Muscle of leg (tissue), 11 donors: ENCODE results near the gene PROSER1. TPM values are rescaled to one million over a fixed set of nuclear protein-coding genes. Genes with fewer than 3 reads are reported as not detected.

ENCODE experiments used
- DNase-seq: peaks from one replicate; pipeline ENCODE4 v3.0.0; 2013
- H3K27ac ChIP-seq: one replicate; pipeline ENCODE4 v1.5.1; 2013; ENCODE audit warnings: mild to moderate bottlenecking, low read length, control low read depth
- H3K27me3 ChIP-seq: one replicate; pipeline ENCODE4 v1.6.1; 2013; ENCODE audit warnings: low read length; ENCODE audit not compliant: control insufficient read depth, insufficient read depth
- H3K36me3 ChIP-seq: one replicate; pipeline ENCODE4 v1.6.1; 2013; ENCODE audit warnings: low read length; ENCODE audit not compliant: control insufficient read depth, insufficient read depth
- H3K4me1 ChIP-seq: one replicate; pipeline ENCODE4 v1.6.1; 2013; ENCODE audit warnings: low read length; ENCODE audit not compliant: control insufficient read depth, insufficient read depth
- H3K4me3 ChIP-seq: one replicate; pipeline ENCODE4 v1.5.1; 2013; ENCODE audit warnings: low read length, control low read depth
- H3K9me3 ChIP-seq: replicated peaks from 2 replicates; pipeline ENCODE4 v1.6.1; 2013; ENCODE audit warnings: low read depth, low read length; ENCODE audit not compliant: control insufficient read depth
- WGBS: methylation state at CpG from one replicate; pipeline ENCODE4 v1.1.5; 2013; ENCODE audit warnings: missing lambda C conversion rate; ENCODE audit not compliant: insufficient coverage; 5-methylcytosine and 5-hydroxymethylcytosine counted together
- polyA plus RNA-seq, 8 donors: library from polyadenylated mRNA; unstranded; fragments of 120-200 nt; gene quantifications; one replicate each; pipeline versions ENCODE4 v1.2.1 to v1.2.3, GENCODE V29; 2013; ENCODE audit warnings: inconsistent platforms in 1 of 8, low replicate concordance in 1 of 8; ENCODE audit not compliant: insufficient read length in 8 of 8, insufficient read depth in 1 of 8
- total RNA-seq: library from RNA; stranded (reverse); fragments of 120-200 nt; gene quantifications from one replicate; pipeline ENCODE4 v1.2.4, GENCODE V29; 2013

The PROSER1 gene
- total and polyA plus RNA-seq, 9 donors, result 14.6 to 31.6 (median 23.6) TPM

DNA sequence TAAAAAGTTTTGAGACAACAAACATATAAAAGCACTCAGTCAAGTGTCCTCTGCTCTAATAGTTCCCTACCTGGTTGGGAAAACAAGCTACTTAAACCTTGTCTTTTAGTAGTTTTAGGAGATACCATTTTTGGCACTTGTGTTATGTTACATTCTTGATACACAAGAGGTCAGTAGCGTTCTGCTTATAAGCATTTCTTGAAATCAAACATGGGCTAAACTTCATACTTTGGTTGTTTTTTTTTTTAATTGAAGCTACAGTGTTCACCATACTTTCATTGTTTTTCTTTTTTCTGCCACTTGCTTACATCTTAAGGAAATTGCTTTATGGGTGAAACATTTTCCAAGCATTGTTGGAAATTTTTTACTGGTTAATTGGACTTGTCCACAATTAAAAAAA lies 13.3 kb upstream of the PROSER1 start:
- peaks cover 6% of the 10 kb centered on the region for H3K36me3 ChIP-seq
- no peak overlapping the region for H3K4me3 ChIP-seq
- whole genome bisulfite sequencing, result no CpG with 5 or more reads among the region's 1 CpG
- peak; percentile 73 for DNase-seq
- no peak overlapping the region for H3K27ac ChIP-seq
- H3K4me1 ChIP-seq, result no peaks in the 10 kb centered on the region
- H3K9me3 ChIP-seq, result no peaks in the 10 kb centered on the region
- no peaks in the 10 kb centered on the region for H3K27me3 ChIP-seq

DNA sequence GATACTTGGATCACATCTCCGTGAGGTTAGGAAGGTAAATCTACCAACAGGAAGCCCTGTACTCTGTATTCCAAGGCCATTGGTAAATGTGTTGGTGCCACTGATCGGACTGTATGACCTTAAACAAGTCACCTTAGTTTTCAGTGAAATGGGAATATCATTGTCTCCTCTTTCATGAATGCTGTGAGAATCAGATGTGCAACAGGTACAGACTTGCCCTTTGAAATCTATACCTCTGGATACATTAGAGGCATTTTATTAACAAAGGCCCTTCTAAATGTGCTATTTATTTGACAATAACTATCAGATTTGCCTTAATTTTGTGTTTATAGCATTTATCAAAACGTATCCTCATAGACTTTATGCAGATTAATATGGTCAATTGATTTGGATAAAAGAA lies 11.4 kb upstream of the PROSER1 start:
- no CpG with 5 or more reads among the region's 3 CpGs for WGBS

DNA sequence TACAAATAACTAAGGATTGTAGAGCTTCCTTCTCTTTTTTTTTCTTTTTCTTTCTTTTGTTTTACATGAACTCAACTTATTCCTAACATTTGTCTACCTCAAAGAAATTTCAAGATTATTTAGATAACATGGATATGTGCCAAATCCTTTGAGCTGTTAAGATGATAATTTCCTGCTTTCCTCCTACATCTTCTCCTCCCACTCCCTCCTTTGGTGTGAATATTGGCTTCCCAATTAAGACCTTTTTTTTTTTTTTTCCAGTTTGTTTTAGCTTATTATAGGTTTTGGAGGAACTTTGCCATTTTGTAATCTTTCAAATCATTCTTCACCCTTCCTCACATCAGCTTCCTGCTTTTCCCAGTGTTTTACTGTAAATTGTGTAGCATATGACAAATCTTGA lies 10.9 kb upstream of the PROSER1 start:
- no peak for DNase-seq
- Histone ChIP-seq H3K36me3 (peaks cover 8% of the 10 kb centered on the region), H3K4me1 (no peaks in the 10 kb centered on the region), H3K27ac (no peak overlapping the region), H3K4me3 (no peak overlapping the region), H3K9me3 (no peaks in the 10 kb centered on the region), H3K27me3 (no peaks in the 10 kb centered on the region)

More for the DNA sequence above, 11.4 kb upstream of the PROSER1 start:
- DNase-seq, result no peak
- no peaks in the 10 kb centered on the region for H3K27me3 ChIP-seq
- no peak overlapping the region for H3K4me3 ChIP-seq
- no peaks in the 10 kb centered on the region for H3K9me3 ChIP-seq
- H3K36me3 ChIP-seq, result peaks cover 8% of the 10 kb centered on the region
- no peak overlapping the region for H3K27ac ChIP-seq
- no peaks in the 10 kb centered on the region for H3K4me1 ChIP-seq

DNA sequence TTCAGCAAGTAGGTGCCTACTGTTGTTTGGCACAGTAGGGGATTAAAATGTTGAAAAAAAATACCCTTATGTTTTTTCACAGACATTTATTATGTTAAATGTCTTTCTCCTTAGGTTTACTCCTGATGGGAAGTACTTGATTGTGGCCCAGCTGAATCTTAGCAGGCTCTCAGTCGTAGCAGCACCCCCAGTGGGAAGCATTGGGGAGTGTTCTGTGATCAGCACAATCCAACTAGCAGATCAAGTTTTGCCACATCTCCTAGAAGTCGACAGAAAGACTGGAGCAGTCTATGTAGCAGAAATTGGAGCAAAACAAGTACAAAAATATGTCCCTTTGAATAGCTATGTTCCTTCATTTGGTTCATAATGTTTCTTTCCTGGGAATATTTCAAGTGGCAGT lies 9.7 kb upstream of the PROSER1 start:
- Histone ChIP-seq H3K4me3 (no peak overlapping the region), H3K27ac (no peak overlapping the region), H3K9me3 (no peaks in the 10 kb centered on the region), H3K27me3 (no peaks in the 10 kb centered on the region), H3K36me3 (peaks cover 10% of the 10 kb centered on the region), H3K4me1 (no peaks in the 10 kb centered on the region)
- WGBS, result no CpG with 5 or more reads among the region's 2 CpGs
- DNase-seq, result no peak

DNA sequence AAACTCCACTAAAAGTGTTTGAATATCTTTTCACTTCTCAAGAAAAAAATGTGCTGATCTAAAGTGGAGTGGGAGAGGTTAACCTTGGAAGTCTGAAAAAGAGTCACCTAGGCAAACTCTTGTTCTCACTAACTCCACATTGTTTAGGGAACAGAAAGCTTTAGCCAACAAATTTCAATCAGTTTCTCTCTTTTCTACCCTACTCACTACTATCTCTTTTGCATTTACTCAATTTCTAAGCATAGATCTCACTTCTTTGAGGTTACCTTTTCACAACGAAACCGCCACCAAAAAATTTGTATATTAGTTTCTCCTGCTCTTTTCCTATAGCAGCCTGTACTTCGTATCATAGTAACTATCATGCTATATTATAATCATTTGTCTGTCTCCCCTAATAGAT lies 6.6 kb upstream of the PROSER1 start:
- Histone ChIP-seq H3K4me1 (no peaks in the 10 kb centered on the region), H3K9me3 (no peaks in the 10 kb centered on the region), H3K27me3 (no peaks in the 10 kb centered on the region), H3K4me3 (no peak overlapping the region), H3K27ac (no peak overlapping the region), H3K36me3 (peaks cover 10% of the 10 kb centered on the region)
- no peak for DNase-seq
- no CpG with 5 or more reads among the region's 3 CpGs for WGBS

DNA sequence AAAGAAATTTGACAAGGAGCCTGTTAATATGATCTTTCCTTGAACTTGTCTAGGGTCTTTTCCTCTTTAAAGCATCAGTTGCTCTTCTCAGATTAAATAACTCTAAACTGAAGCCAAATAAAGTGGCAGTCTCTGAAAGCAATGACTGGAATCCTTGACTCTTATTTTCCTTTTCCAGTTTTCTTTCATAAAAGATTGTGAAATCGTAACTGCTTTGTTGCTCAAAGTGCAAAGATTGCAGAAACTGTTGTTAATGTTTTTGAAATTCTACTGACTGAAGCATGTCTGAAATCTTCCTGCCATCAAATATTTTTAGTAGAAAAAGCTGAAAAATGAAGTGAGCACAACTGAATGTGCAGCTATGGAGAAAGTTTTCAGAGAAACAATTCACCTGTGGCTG lies 2.3 kb upstream of the PROSER1 start:
- H3K27me3 ChIP-seq, result no peaks in the 10 kb centered on the region
- no peak overlapping the region for H3K4me3 ChIP-seq
- DNase-seq, result no peak
- H3K9me3 ChIP-seq, result no peaks in the 10 kb centered on the region
- H3K4me1 ChIP-seq, result peaks cover under 1% of the 10 kb centered on the region
- no peak overlapping the region for H3K27ac ChIP-seq
- peaks cover 3% of the 10 kb centered on the region for H3K36me3 ChIP-seq
- no CpG with 5 or more reads among the region's 1 CpG for WGBS

DNA sequence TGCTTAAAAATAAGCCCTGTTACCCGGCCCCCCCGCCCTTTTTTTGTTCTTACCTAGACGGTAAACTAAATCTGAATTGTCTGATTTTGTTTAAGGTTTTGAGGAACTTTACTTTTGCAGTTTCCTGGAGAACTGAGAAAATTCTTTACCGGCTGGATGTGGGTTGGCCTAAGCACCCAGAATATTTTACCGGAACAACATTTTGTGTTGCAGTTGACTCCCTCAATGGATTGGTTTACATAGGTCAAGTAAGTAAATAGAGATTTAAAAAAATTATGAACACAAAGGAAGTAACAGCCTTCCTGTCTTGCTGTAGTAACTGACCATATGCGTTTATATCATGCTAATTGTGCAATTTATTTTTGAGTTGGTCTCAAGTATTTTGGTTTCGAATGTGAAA lies 1.2 kb upstream of the PROSER1 start:
- H3K4me1 ChIP-seq, result peaks cover 2% of the 10 kb centered on the region
- DNase-seq, result no peak
- no CpG with 5 or more reads among the region's 7 CpGs for WGBS
- H3K27ac ChIP-seq, result no peak overlapping the region
- peaks cover 2% of the 10 kb centered on the region for H3K36me3 ChIP-seq
- H3K9me3 ChIP-seq, result no peaks in the 10 kb centered on the region
- H3K27me3 ChIP-seq, result no peaks in the 10 kb centered on the region
- H3K4me3 ChIP-seq, result peak overlapping the region; percentile 84

DNA sequence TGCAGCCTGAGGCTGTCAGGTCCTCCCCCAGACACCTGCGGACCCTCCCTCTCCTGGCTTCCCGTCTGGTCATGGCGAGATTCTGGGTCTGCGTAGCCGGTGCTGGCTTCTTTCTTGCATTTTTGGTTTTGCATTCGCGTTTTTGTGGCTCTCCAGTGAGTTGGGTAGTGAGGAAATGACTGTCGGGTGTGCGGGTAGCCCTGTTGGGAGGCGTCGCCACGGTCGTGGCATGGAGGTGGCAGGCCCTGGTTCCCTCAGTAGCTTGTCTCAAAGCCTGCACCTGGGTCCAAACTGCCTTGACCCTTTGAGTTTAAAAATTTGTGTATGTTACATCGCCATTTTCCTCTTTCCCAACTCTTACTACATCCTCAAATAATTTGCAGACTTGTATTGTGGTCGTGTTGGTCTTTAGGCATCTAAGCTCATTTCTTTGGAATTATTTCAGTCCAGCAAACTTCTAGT lies 711 bp upstream of the PROSER1 start:
- peaks cover 2% of the 10 kb centered on the region for H3K4me1 ChIP-seq
- H3K27me3 ChIP-seq, result no peaks in the 10 kb centered on the region
- H3K9me3 ChIP-seq, result no peaks in the 10 kb centered on the region
- peaks cover 2% of the 10 kb centered on the region for H3K36me3 ChIP-seq
- WGBS, result 0% methylated on average over 5 of the region's 15 CpGs
- H3K4me3 ChIP-seq, result peak overlapping the region; percentile 84
- peak overlapping the region; percentile 74 for H3K27ac ChIP-seq
- no peak for DNase-seq

DNA sequence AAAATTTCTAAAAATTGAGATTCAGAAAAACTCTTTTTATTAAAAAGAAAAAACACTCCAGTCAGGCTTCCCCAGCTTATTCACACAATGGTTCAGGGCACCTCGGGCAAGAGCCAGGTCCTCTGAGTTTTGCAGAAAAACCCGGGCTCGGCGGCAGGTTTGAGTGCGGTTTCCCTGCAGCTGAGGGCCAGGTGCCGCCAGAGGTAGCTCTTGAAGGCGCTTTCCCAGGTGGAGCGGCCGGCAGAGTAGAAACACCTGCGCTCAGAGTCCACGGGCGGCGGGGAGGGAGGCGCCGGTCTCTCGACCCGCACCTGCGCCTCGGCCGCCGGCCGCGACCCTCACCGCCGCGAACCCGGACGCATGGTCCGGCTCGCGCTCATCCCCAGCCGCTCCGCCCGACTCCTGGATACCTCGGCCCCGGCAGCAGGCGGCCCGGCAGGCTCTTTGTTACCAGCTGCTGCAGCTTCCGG lies 444 bp downstream of the PROSER1 start:
- no peak for DNase-seq
- Histone ChIP-seq H3K4me1 (peaks cover 2% of the 10 kb centered on the region), H3K27me3 (no peaks in the 10 kb centered on the region), H3K4me3 (peak overlapping the region; percentile 84), H3K9me3 (no peaks in the 10 kb centered on the region), H3K27ac (peak overlapping the region; percentile 74), H3K36me3 (no peaks in the 10 kb centered on the region)
- under 1% methylated on average over 39 of the region's 39 CpGs for WGBS

DNA sequence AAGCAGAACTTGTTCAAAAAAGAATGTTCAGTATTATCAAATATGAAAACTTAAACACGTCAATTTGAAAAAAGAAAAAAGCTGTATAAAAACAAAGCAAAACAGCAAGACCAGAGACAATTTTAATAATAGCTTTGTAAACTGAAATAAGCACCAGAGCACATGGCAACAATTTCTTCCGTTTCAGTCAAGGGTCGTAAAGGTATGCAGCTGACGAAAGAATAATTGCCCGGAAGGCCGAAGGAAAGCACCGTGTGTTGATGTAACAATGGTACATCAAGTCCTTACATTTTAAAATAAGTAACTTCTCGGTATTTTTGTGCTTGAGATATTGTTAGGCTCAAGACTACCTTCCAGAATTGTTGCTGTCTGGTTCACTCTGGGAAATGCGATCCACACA lies 1.7 kb downstream of the PROSER1 start:
- no peak overlapping the region for H3K27ac ChIP-seq
- peak overlapping the region; percentile 84 for H3K4me3 ChIP-seq
- DNase-seq, result peak; percentile 13
- H3K27me3 ChIP-seq, result no peaks in the 10 kb centered on the region
- WGBS, result no CpG with 5 or more reads among the region's 9 CpGs
- H3K36me3 ChIP-seq, result no peaks in the 10 kb centered on the region
- peaks cover 2% of the 10 kb centered on the region for H3K4me1 ChIP-seq
- H3K9me3 ChIP-seq, result no peaks in the 10 kb centered on the region

DNA sequence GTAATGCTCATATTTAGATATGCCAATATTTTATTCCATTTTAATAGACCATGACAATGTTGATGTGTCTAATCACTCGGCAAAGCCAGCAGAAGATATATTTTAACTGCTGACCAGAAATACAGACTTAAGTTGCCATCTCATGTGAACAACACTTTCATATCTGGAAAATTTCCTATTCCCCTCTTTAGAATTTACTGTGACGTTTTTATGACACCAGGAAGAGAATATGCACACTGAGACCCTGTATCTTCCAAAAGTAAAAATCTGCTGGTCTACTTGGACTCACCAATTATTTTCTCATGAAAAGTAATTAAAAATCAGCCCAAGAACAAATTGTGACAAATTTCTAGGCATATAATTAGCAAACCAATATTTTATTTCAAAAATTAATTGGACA lies 2.1 kb downstream of the PROSER1 start:
- no peak for DNase-seq
- Histone ChIP-seq H3K4me3 (peak overlapping the region; percentile 14), H3K4me1 (peaks cover 2% of the 10 kb centered on the region), H3K27me3 (no peaks in the 10 kb centered on the region), H3K9me3 (no peaks in the 10 kb centered on the region), H3K36me3 (peaks cover 2% of the 10 kb centered on the region), H3K27ac (no peak overlapping the region)
- 20% methylated on average over 1 of the region's 2 CpGs for WGBS
